Esophagus muscularis mucosa (tissue), 4 donors: ENCODE results near the gene SUPT3H.

Experiments
- EP300 ChIP-seq: sonication (generic); formaldehyde crosslinking; IDR thresholded peaks from one replicate; pipeline ENCODE4 v1.6.1; 2017; ENCODE audit warnings: antibody characterized with exemption
- POLR2A ChIP-seq: fragments of 450-650 bp; IDR thresholded peaks from one replicate; pipeline ENCODE4 v1.6.1; 2017; ENCODE audit warnings: antibody characterized with exemption, moderate library complexity, mild to moderate bottlenecking, low read depth
- POLR2AphosphoS5 ChIP-seq, 2 donors: sonication (generic); formaldehyde crosslinking; IDR thresholded peaks; one replicate each; pipeline ENCODE4 v1.6.1; 2017; ENCODE audit warnings: antibody characterized with exemption in 2 of 2
- TF ChIP-seq, protein P1 (sequence below), 3 experiments: fragments of 200-600 bp in 2 of 3; fragments of 450-650 bp in 1 of 3; sonication (generic) in 2 of 3; IDR thresholded peaks; one replicate each; pipeline ENCODE4 v1.5.1; 2017 to 2019; ENCODE audit warnings: antibody characterized with exemption in 3 of 3, mild to moderate bottlenecking in 2 of 3, moderate library complexity in 1 of 3

GRCh38 chr6:45052325-45052724 is 325.4 kb downstream of the SUPT3H start:
- TF ChIP-seq, protein P1, sequence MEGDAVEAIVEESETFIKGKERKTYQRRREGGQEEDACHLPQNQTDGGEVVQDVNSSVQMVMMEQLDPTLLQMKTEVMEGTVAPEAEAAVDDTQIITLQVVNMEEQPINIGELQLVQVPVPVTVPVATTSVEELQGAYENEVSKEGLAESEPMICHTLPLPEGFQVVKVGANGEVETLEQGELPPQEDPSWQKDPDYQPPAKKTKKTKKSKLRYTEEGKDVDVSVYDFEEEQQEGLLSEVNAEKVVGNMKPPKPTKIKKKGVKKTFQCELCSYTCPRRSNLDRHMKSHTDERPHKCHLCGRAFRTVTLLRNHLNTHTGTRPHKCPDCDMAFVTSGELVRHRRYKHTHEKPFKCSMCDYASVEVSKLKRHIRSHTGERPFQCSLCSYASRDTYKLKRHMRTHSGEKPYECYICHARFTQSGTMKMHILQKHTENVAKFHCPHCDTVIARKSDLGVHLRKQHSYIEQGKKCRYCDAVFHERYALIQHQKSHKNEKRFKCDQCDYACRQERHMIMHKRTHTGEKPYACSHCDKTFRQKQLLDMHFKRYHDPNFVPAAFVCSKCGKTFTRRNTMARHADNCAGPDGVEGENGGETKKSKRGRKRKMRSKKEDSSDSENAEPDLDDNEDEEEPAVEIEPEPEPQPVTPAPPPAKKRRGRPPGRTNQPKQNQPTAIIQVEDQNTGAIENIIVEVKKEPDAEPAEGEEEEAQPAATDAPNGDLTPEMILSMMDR (IDR thresholded peaks at IDR 0.05), result no peak
- TF ChIP-seq POLR2AphosphoS5 (IDR thresholded peaks at IDR 0.05) (no peak), POLR2A (no peak), EP300 (no peak)
